ENCODE results near the gene NME9.

NME9 gene

DNA sequence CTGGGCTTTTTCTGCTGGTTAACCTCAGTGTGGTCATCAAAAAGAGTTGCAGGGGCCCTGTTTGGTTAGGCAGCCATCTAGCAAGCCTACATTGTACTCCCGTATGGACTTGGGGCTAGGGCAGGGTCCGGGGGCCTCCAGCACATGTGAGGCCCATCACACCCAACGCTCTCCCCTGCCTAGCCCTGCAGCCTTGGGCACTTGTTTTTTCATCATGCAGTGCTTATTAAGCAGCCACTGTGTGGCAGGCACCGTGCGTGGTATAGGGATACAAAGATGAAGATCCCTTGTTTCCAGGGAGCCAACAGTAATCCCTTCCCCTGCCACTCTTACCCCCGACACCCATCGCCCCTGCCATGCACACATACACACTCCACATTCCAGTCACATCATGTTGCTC lies 32.9 kb upstream of the NME9 start:
- ChIA-PET POLR2A (no interaction called here), CTCF (interaction anchor here (0.6 kb wide), 1 partner anchor 1660 kb away, joined by 3 read pairs; no protein-coding TSS in a partner anchor)
- TF ChIP-seq, protein P1, sequence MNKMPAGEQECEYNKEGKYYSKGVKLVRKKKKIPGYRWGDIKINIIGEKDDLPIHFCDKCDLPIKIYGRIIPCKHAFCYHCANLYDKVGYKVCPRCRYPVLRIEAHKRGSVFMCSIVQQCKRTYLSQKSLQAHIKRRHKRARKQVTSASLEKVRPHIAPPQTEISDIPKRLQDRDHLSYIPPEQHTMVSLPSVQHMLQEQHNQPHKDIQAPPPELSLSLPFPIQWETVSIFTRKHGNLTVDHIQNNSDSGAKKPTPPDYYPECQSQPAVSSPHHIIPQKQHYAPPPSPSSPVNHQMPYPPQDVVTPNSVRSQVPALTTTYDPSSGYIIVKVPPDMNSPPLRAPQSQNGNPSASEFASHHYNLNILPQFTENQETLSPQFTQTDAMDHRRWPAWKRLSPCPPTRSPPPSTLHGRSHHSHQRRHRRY (tag by site-specific recombination; IDR thresholded peaks at IDR 0.05): no peak
- TF ChIP-seq, protein P2, sequence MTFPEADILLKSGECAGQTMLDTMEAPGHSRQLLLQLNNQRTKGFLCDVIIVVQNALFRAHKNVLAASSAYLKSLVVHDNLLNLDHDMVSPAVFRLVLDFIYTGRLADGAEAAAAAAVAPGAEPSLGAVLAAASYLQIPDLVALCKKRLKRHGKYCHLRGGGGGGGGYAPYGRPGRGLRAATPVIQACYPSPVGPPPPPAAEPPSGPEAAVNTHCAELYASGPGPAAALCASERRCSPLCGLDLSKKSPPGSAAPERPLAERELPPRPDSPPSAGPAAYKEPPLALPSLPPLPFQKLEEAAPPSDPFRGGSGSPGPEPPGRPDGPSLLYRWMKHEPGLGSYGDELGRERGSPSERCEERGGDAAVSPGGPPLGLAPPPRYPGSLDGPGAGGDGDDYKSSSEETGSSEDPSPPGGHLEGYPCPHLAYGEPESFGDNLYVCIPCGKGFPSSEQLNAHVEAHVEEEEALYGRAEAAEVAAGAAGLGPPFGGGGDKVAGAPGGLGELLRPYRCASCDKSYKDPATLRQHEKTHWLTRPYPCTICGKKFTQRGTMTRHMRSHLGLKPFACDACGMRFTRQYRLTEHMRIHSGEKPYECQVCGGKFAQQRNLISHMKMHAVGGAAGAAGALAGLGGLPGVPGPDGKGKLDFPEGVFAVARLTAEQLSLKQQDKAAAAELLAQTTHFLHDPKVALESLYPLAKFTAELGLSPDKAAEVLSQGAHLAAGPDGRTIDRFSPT (tag by site-specific recombination; IDR thresholded peaks at IDR 0.05): no peak
- no peak for TF ChIP-seq ZNF404 (tag by site-specific recombination; IDR thresholded peaks at IDR 0.05)
- TF ChIP-seq ZNF350 (tag by site-specific recombination; IDR thresholded peaks at IDR 0.05): no peak
- no peak for TF ChIP-seq TRIM28 (IDR thresholded peaks at IDR 0.05; ENCODE audit: borderline replicate concordance, low read length)
- no peak for TF ChIP-seq ZNF221 (tag by site-specific recombination; IDR thresholded peaks at IDR 0.05; ENCODE audit: borderline replicate concordance)
- TF ChIP-seq, protein P3, sequence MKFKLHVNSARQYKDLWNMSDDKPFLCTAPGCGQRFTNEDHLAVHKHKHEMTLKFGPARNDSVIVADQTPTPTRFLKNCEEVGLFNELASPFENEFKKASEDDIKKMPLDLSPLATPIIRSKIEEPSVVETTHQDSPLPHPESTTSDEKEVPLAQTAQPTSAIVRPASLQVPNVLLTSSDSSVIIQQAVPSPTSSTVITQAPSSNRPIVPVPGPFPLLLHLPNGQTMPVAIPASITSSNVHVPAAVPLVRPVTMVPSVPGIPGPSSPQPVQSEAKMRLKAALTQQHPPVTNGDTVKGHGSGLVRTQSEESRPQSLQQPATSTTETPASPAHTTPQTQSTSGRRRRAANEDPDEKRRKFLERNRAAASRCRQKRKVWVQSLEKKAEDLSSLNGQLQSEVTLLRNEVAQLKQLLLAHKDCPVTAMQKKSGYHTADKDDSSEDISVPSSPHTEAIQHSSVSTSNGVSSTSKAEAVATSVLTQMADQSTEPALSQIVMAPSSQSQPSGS (tag by site-specific recombination; IDR thresholded peaks at IDR 0.05; ENCODE audit: low read depth): no peak
- TF ChIP-seq SP7 (tag by site-specific recombination; IDR thresholded peaks at IDR 0.05): no peak
- TF ChIP-seq ZXDB (tag by site-specific recombination; IDR thresholded peaks at IDR 0.05): no peak
- TF ChIP-seq ZNF341 (tag by site-specific recombination; IDR thresholded peaks at IDR 0.05; ENCODE audit: low read depth): no peak
- TF ChIP-seq, protein P4, sequence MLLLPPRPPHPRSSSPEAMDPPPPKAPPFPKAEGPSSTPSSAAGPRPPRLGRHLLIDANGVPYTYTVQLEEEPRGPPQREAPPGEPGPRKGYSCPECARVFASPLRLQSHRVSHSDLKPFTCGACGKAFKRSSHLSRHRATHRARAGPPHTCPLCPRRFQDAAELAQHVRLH (tag by site-specific recombination; IDR thresholded peaks at IDR 0.05): no peak
- TF ChIP-seq ZNF394 (tag by site-specific recombination; IDR thresholded peaks at IDR 0.05; ENCODE audit: borderline replicate concordance): no peak
- no peak for TF ChIP-seq ZNF626 (tag by site-specific recombination; IDR thresholded peaks at IDR 0.05)
- TF ChIP-seq, protein P5, sequence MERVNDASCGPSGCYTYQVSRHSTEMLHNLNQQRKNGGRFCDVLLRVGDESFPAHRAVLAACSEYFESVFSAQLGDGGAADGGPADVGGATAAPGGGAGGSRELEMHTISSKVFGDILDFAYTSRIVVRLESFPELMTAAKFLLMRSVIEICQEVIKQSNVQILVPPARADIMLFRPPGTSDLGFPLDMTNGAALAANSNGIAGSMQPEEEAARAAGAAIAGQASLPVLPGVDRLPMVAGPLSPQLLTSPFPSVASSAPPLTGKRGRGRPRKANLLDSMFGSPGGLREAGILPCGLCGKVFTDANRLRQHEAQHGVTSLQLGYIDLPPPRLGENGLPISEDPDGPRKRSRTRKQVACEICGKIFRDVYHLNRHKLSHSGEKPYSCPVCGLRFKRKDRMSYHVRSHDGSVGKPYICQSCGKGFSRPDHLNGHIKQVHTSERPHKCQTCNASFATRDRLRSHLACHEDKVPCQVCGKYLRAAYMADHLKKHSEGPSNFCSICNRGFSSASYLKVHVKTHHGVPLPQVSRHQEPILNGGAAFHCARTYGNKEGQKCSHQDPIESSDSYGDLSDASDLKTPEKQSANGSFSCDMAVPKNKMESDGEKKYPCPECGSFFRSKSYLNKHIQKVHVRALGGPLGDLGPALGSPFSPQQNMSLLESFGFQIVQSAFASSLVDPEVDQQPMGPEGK (tag by site-specific recombination; IDR thresholded peaks at IDR 0.05): no peak
- Histone ChIP-seq H3K9me3 (ENCODE audit: control insufficient read depth, insufficient read depth, low read depth, low read length) (no peaks in the 10 kb centered on the region), H3K36me3 (ENCODE audit: control insufficient read depth in 2 of 2, insufficient read depth in 1 of 2, low read length in 2 of 2) (no peaks in the 10 kb centered on the region), H3K27ac (ENCODE audit: extremely low read depth, low read depth, low read length) (no peak overlapping the region), H3K4me3 (ENCODE audit: low read depth, low read length) (no peak overlapping the region), H3K4me1 (ENCODE audit: control insufficient read depth, insufficient read depth, low read length) (no peaks in the 10 kb centered on the region)

DNA sequence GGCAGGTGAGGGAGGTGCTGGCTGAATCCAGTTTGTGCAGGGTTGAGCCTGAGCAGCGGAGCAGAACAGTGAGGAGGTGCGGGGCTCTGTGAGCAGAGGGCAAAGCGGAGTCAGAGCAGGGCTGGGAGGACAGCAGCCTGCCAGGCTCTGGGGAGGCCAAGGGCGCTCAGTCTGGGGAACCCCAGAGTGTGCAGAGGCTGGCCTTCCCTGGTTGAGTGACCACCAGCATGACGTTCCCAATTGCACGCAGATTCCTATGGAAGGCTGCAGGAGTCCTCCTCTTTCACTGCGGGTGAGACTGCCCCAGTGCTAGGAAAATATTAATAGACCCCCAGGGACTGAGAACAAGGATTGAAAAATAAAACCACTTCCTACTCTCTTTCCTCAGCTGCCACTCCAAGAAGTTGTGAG lies 31.9 kb upstream of the NME9 start:
- ChIA-PET CTCF (no interaction called here), POLR2A (no interaction called here)
- no peaks in the 10 kb centered on the region for H3K36me3 ChIP-seq (ENCODE audit: control insufficient read depth in 2 of 2, insufficient read depth in 1 of 2, low read length in 2 of 2)
- H3K4me3 ChIP-seq (ENCODE audit: low read depth, low read length): no peak overlapping the region
- no peaks in the 10 kb centered on the region for H3K4me1 ChIP-seq (ENCODE audit: control insufficient read depth, insufficient read depth, low read length)
- no peak overlapping the region for H3K27ac ChIP-seq (ENCODE audit: extremely low read depth, low read depth, low read length)
- H3K9me3 ChIP-seq (ENCODE audit: control insufficient read depth, insufficient read depth, low read depth, low read length): no peaks in the 10 kb centered on the region
- TF ChIP-seq ZNF600 (tag by site-specific recombination; IDR thresholded peaks at IDR 0.05) (no peak), RBAK (tag by site-specific recombination; IDR thresholded peaks at IDR 0.05) (no peak), ZNF624 (tag by site-specific recombination; IDR thresholded peaks at IDR 0.05) (no peak), GLIS2 (tag by site-specific recombination; IDR thresholded peaks at IDR 0.05) (no peak), ZNF596 (tag by site-specific recombination; IDR thresholded peaks at IDR 0.05) (no peak)
- TF ChIP-seq, protein P6, sequence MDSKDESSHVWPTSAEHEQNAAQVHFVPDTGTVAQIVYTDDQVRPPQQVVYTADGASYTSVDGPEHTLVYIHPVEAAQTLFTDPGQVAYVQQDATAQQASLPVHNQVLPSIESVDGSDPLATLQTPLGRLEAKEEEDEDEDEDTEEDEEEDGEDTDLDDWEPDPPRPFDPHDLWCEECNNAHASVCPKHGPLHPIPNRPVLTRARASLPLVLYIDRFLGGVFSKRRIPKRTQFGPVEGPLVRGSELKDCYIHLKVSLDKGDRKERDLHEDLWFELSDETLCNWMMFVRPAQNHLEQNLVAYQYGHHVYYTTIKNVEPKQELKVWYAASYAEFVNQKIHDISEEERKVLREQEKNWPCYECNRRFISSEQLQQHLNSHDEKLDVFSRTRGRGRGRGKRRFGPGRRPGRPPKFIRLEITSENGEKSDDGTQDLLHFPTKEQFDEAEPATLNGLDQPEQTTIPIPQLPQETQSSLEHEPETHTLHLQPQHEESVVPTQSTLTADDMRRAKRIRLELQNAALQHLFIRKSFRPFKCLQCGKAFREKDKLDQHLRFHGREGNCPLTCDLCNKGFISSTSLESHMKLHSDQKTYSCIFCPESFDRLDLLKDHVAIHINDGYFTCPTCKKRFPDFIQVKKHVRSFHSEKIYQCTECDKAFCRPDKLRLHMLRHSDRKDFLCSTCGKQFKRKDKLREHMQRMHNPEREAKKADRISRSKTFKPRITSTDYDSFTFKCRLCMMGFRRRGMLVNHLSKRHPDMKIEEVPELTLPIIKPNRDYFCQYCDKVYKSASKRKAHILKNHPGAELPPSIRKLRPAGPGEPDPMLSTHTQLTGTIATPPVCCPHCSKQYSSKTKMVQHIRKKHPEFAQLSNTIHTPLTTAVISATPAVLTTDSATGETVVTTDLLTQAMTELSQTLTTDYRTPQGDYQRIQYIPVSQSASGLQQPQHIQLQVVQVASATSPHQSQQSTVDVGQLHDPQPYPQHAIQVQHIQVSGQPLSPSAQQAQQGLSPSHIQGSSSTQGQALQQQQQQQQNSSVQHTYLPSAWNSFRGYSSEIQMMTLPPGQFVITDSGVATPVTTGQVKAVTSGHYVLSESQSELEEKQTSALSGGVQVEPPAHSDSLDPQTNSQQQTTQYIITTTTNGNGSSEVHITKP (tag by site-specific recombination; IDR thresholded peaks at IDR 0.05): no peak
- TF ChIP-seq, protein P7, sequence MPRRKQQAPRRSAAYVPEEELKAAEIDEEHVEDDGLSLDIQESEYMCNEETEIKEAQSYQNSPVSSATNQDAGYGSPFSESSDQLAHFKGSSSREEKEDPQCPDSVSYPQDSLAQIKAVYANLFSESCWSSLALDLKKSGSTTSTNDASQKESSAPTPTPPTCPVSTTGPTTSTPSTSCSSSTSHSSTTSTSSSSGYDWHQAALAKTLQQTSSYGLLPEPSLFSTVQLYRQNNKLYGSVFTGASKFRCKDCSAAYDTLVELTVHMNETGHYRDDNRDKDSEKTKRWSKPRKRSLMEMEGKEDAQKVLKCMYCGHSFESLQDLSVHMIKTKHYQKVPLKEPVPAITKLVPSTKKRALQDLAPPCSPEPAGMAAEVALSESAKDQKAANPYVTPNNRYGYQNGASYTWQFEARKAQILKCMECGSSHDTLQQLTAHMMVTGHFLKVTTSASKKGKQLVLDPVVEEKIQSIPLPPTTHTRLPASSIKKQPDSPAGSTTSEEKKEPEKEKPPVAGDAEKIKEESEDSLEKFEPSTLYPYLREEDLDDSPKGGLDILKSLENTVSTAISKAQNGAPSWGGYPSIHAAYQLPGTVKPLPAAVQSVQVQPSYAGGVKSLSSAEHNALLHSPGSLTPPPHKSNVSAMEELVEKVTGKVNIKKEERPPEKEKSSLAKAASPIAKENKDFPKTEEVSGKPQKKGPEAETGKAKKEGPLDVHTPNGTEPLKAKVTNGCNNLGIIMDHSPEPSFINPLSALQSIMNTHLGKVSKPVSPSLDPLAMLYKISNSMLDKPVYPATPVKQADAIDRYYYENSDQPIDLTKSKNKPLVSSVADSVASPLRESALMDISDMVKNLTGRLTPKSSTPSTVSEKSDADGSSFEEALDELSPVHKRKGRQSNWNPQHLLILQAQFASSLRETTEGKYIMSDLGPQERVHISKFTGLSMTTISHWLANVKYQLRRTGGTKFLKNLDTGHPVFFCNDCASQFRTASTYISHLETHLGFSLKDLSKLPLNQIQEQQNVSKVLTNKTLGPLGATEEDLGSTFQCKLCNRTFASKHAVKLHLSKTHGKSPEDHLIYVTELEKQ (tag by site-specific recombination; IDR thresholded peaks at IDR 0.05; ENCODE audit: borderline replicate concordance): no peak
